CD1c-positive myeloid dendritic cell (primary cell): ENCODE data around the gene GMPPB.
"Not testable (repeated sequence)": the region's sequence is repeated elsewhere in the genome, so short reads cannot be mapped to it uniquely, and the experiment has no call there.

Source experiments
- DNase-seq: peaks from one replicate; pipeline ENCODE4 v3.0.0-alpha.2; 2016; ENCODE audit errors: extremely low spot score

The GMPPB gene

DNA sequence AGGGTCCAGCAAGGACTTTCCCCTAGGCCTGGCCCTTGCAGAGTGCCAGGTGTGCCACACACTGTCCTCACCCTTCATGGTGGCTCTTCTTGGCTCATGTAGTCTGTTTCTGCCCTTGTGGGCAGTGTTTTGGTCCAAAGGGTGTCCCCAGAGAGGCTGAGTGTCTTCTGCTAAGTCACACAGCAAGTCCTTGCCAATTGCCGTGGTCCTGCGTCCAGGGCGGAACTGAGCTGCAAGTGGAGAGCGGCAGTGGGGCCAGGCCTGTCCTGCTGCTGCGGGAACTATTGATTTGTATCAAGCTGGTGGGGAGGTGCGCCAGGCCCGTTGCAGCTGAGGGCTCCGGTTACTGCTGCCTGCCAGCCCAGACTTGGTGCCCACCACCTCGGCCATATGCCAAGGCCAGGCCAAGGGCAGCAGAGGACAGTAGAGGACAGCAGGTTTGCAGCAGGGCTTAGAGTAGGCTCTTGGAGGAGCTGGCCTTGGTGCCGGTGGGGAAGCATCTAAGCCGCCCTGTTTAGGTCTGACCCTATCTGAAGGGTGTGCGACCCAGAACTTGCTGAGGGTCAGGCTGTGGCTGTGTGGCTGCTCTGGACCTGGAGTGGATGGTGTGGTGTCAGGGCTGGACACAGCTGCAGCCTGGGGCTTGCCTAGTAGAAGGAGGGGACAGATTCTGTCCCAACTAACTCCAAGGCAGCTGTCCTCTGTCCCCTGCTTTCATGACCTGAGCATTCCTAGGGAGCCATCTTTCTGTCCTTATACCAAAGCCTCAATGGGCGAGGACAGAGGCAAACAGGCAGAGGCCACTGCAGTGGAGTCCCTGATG lies 8.8 kb downstream of the GMPPB start:
- DNase-seq, result no peak

DNA sequence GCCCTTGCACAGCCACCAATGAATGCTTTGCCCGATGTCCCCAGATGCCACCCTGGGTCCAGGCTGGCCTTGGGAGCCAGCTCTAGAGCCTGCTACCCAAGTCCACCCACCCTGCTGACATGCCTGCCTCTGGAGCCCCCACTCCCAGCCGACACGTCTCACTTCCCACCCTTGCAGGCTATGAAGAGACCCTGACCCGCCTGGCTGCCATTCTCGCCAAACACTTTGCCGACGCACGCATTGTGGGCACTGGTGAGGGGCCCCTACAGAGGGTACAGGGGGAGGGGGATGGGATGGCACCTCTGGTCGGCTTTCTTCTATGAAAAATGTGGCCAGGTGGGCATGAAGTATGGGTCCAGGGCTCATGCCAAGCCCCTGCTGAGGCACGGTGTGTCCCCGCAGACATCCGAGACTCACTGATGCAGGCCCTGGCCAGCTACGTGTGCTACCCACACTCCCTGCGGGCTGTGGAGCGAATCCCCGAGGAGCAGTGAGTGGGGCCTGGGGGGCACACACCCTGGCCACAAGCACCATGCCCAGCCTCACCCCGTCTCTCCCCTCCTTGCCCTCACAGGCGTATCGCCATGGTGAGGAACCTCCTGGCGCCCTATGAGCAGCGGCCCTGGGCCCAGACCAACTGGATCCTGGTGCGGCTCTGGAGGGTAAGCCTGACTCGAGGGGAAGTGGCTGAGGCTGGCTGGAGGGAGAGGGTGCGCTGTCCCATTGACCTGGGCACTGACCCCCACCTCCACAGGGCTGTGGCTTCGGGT lies 10.2 kb downstream of the GMPPB start:
- no peak for DNase-seq

DNA sequence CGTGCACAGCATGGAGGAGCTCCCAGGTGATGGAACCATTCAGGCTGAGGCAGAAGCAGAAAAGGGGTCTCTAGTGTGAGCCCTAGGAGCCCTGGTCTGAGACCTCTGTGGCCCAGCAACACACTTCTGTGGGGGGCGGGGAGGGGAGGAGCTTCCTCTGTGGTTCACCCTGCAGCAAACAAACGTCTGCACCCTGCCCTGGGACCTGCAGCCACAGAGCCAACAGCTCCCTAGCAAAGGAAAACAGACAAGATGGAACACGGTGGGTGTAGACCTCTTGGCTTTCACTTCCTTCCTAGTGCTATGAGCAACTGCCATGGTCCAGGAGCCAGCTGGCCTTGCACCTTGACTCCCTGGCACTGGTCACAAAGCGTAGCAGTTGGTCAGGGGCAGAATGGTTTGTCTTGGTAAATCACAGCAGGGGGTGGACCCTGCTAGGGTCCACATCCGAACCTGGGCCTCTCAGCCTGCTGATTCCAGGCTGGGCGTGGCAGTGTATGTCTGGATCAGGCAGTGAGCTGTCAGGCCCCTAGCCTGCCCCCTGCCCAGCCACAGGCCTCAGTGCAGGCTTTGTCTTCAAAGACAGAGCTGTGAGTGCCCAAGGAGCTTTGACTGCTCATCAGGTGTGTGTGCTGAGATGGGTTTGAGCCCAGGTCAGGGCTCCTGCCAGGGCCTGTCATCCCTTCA lies 11.0 kb downstream of the GMPPB start:
- peak; percentile 14 for DNase-seq

DNA sequence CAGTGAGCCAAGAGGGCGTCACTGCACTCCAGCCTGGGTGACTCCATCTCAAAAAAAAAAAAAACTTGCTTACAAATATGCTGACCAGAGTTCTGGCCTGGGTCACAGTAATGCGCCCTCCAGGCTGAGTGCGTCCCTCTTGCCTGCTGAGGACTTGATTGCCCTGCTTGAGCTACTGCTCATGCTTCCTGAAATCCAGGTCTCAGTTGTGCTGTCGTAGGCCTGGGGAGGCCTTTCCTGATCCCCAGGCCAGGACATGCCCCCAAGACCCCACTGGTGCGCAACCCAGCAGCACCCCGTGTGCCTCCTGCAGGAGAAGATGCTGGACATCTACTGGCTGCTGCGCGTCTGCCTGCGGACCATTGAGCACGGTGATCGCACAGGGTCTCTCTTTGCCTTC lies 11.6 kb downstream of the GMPPB start:
- no peak for DNase-seq

DNA sequence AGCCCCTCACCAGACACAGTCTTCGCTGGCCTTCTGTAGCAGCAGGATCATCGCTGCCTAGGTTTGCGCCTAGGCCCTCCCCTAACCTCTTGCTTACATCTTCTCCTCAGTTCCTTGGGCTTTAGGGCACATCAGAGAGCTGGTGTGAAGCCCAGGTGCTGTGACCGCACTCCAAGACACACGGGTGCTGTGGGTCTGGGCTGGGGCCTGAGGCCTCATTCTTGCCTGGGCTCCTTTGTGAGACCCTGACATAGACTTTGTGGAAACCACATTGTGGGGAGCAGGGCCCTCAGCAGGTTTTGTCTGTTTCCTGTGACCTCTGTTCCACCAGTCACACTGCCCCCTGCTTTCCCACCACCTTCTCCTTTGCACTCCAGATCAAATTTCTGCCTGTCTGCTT lies 12.3 kb downstream of the GMPPB start:
- no peak for DNase-seq

DNA sequence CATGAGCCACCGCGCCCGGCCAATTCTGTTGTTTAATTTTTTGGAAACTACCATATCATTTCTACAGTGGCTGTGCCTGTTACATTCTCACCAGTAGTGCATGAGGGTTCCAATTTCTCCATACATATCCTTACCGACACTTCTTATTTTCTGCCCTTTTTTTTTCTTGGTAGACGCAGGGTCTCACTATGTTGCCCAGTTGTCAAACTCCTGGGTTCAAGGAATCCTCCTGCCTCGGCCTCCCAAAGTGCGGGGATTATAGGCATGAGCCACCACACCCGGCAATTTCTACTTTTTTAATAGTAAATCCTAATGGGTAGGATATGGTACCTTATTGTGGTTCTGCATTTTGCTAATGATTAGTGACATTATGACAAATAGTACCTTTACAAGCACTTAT lies 13.9 kb downstream of the GMPPB start:
- no peak for DNase-seq

DNA sequence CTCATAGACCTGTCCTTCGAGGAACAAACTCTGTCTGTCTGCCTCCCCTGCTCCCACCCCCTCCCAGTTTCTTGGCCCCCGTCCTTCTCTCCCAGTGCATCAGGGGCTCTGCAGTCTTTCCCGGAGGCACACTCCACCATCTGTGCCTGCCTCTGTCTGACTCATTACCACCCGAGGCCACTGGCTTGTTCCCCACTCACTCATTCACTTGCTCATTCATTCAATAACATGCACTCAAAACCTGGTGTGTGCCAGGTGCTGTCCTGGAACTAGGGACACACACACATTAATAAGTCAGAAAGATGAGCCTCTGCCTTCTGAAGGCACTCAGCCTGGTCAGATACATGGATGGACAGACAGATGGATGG lies 16.7 kb downstream of the GMPPB start:
- no peak for DNase-seq

DNA sequence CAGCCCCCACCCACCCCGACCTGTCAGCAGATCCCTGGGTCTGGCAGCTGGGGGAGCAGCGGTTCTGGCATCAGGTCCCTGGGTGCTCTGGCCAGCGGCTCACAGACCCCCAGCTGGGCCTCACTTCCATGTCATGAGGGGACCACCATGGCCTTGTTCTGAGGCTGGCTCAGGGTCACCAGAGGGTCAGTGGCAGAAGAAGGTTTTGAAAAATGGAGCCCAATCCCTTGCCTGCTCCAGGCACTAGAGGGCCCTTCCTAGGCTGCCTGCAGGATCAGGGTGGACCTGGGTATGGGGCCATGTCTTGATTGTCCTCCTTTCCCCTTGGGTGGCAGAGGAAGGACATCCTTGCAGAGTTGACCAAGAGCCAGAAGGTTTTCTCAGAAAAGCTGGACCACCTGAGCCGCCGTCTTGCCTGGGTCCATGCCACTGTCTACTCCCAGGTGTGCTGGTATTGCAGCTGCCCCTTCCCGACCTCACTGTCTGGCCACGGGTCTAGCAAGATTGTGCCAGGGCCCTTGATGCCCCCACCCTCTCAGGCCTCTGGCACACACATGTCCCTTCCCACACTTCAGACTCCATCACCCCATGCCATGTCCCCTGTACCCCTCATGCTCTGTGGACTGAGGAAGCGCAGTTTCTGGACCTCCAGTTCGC lies 17.2 kb downstream of the GMPPB start:
- no peak for DNase-seq

DNA sequence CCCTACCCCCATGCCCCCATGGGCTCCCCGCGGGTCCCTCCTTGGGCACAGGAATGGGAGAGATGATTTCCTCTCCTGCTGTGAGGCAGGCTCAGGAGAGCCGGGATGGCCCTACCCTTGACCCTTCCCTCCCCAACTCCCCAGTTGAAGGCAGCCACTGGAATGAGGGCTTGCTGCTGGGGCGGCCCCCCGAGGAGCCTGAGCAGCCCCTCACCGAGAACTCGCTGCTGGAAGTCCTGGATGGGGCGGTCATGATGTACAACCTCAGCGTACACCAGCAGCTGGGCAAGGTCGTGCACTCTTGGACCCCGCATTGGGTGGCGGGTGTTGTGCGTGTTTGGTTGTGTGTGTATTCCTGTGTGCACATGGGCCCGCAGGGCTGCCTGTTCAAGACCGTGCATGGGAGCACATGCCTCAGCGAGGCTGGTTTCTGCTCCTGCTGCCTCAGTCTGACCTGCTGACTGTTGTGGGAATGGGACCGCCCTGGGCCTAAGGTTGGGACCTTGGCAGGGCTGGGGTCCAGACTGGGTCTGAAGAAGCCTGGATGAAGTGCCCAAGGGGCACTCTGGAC lies 18.3 kb downstream of the GMPPB start:
- DNase-seq, result no peak

DNA sequence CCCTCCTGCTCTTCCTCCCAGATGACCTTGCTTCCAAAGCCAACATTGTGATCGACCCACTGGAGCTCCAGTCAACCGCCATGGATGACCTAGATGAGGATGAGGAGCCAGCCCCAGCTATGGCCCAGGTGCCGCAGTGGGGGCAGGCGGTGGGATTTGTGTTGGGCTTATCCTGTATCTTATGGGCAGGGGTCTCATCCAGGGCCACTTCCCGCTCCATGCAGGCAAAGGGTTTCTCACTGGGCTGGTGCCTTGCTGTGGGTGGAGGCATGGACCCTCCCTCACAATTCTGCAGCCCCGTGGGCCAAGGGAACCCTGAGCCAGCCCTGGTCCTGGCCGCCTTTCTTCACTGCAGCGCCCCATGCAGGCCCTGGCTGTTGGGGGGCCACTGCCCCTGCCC lies 19.1 kb downstream of the GMPPB start:
- no peak for DNase-seq

DNA sequence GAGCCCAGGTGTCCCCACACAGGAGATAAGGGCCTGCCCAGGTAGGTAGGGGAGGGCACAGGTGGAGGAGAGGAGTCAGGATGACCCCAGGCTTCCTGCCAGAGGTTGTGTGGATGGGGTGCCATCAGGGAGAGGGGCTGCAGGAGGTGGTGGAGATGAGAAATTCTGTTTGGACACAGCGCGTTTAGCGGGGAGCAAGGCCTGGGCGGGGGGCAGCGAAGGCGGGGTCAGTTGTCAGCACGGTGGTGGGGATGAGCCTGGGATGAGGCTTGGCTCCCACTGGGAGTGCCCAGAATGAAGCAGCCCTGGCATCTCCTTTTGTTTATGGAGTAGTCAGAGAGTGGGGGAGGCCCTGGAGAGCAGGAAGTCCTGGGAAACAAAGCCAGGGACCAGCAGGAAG lies 19.8 kb downstream of the GMPPB start:
- no peak for DNase-seq

DNA sequence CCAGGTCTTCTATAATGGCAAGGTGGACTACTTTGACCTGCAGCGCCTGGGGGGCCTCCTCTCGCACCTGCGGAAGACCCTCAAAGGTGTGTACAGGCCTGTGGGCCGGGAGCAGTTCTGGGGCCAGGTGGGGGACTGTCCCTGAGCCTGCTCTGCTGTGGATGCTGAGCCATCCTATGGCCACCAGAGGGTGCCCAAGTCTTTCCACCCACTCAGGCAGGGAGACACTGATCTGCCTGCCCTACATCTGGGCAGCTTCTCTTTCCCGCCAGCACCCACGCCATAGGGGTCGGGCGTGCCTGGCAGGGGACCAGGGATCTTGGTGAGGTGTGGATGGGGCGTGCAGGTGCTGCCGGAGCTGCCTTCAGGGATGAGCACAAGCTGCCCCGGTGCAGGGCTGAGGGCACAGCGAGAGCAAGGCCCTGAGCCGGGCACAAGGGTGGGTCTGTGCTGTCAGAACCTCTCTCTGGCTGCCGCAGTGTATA lies 20.3 kb downstream of the GMPPB start:
- DNase-seq, result peak; percentile 81

DNA sequence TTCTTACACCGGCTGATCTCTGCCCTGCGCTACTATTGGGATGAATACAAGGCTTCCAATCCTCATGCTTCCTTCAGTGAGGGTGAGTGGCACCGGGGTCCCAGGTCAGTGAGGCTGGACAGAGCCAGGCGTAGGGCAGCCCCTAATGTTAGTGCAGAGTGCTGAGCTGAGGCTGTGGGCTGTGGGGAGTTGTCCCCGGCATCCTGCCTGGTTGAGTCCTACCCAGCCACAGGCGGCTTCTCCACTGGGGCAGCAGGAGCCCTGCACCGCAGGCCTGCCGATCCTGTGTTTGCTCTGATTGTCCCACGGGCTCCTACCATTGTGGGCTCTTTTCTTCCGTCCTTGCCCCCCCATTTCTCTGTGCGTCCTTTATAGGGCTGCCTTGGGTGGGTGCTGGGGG lies 21.1 kb downstream of the GMPPB start:
- DNase-seq, result no peak

DNA sequence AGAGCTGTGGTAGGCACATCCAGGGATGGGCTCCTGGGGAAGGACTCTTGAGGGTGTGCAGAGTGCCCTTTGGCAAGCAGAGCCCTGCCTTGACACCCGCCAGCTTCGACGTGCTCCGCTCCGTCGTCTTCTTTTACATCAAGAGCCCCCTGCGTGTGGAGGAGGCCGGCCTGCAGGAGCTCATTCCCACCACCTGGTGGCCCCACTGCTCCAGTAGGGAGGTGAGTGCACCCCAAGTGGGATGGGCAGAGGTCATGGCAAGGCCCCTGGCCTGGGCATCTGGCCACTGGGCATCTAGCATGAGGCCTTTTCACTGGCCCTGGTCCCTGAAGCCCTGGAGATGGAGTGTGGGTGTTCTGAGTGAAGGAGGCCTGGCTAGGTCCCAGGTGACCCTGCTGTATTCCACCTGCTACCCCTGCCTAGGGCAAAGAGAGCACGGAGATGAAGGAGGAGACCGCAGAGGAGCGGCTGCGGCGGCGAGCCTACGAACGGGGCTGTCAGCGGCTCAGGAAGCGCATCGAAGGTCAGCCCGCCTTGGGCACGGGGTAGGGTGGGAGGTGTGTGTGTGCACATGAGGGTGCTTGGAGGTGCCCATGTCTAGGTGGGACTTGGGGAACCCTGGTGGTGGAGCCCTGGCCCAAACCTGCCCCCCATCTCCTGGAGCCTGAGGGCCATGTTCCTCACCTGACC lies 22.2 kb downstream of the GMPPB start:
- no peak for DNase-seq

DNA sequence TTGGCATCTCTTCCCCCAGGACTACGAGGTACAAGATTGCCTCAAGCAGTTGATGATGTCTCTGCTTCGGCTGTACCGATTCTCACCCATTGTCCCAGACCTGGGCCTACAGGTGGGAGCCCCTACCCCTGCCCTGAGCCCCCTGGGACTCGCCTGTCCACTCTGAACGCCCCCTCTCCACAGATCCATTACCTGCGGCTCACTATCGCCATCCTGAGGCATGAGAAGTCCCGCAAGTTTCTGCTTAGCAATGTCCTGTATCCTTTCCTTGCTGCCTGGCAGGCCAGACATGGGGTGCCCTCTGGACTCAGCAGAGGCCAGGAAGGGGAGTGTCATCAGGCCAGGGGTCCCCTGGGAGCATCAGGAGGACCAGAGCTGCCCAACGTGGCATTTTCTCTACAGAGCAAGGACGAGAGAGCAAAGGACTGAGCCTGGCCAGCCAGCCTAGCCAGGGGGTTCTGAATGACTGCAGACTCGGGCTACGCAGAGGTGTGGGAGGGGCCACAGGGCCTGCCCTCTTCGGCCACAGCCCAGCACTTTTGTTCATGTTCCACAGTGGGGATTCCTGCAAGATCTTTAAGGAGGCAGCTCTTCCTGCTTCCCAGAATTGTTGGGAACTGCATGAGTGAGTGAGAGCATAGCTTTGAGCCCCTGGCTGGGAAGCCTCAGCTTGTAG lies 23.2 kb downstream of the GMPPB start:
- DNase-seq, result no peak

DNA sequence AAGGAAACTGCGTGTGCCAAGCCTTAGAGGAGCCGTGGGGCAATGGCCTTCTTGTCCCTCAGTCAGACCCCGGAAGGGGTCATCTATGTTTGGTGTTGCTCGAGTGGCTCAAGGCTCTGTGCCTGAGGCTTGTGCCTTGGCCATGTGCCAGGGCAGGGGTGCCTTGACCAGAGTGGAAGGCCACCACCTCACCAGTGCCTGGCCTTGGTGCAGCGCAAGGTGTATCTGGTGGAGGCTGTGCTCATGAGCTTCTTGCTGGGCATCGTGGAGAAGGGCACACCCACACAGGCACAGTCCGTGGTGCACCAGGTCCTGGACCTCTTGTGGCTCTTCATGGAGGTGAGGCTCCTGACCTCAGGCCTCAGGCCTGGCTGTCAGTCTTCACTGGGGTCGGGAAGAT lies 23.7 kb downstream of the GMPPB start:
- no peak for DNase-seq

DNA sequence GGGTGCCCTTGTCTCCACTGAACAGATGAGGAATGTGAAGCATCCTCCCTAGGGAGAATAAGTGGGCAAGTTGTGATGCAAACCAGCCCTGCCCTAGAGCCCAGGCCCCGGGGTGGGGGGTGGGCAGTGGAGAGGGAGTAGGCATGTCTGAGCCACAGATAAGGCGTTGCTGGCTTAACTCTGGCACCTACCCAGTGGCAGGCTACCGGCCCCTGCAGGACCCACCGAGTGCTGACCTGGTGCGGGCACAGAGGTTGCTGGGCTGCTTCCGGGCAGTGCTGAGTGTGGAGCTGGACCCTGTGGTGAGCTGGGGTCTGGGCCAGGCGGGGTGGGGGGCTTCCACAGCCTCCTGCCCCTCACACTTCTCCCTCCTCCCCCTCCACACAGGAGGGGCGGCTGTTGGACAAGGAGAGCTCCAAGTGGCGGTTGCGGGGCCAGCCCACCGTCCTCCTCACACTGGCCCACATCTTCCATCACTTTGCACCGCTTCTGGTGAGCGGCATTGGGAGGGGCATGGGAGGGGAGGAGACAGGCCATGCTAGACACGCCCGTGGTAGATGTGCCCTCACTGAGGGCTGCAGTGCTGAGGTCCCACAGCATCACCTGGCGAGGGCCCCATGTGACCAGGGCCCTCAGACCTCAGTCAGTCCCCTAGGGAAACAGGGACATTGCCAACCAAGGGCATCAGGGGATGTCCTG lies 24.3 kb downstream of the GMPPB start:
- DNase-seq, result no peak

DNA sequence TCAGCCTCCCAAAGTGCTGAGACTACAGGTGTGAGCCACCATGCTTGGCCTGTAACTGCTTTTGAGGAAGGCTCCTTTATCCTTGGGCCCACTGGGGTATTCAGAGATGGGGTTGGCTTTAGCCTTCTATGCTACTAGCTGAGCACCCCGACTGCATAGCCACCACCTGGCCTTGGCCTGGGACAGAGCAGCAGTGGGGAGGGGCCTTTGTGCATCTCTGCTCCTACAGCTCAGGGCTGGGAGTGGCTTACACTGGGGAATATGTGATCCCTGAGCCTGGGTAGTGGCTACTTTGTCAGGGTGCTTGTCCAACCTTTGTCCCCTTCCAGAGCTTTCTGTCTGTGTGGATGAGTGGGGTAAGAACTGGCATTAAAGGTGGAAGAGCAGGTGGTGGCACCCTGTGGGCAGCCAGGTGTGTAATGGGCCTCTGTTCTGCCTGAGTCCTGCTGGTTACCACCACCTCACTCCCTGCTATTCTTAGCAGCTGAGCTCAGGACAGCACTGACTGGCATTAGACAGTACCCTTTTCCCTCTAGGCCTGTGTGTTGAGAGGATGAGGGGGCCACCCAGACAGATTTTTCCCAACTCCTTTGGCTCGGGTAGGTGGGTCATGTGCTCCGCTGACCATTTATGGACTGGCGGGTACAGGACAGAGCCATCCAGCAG lies 28.3 kb downstream of the GMPPB start:
- not testable (repeated sequence) for DNase-seq

DNA sequence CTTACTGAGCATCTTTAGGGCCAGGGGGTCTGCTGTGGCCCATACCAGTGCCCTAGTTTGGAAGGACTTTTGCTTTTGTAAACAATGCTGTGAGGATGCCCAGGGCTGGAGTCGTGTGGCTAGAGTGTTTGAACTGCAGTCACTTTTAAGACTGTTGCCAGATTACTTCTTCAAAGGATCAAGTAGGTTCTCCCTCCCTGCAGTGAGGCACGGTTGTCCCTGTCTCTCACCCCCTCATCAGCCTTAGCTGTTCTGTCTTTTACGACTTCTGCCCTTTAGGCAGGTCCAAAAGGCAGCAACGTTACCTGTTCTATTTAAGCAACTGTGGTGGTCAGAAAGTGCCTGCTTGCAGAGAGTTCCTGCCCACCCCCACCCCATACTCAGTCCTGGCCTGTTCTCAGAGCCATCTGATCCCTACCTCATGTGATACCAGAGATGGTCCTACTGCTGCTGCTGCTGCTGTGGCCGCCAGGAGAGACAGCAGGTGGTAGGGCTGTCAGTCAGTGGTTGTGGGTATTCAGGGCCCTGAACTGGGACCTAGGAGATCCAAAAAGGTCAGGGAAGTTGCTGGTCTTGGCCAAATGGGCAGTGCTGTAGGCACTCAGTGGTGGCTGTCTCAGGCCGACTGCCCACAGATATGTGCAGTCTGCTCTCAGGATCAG lies 29.2 kb downstream of the GMPPB start:
- DNase-seq, result not testable (repeated sequence)
